22Rv1 (cell line): Measurements from ENCODE around the gene KLF17.
"Not testable (repeated sequence)": the region's sequence is repeated elsewhere in the genome, so short reads cannot be mapped to it uniquely, and the experiment has no call there.

Experiments used
- H3K27ac ChIP-seq: fragments of 450-650 bp; 2 replicates; pipeline ENCODE4 v1.5.1; 2017
- ZFX ChIP-seq: fragments of 450-650 bp; IDR thresholded peaks from 2 replicates; pipeline ENCODE4 v1.6.1; 2017; ENCODE audit warnings: antibody characterized with exemption, borderline replicate concordance
- TF ChIP-seq, protein P1 (sequence below): fragments of 450-650 bp; IDR thresholded peaks from 2 replicates; pipeline ENCODE4 v1.5.1; 2017; ENCODE audit warnings: mild to moderate bottlenecking

Gene KLF17

DNA sequence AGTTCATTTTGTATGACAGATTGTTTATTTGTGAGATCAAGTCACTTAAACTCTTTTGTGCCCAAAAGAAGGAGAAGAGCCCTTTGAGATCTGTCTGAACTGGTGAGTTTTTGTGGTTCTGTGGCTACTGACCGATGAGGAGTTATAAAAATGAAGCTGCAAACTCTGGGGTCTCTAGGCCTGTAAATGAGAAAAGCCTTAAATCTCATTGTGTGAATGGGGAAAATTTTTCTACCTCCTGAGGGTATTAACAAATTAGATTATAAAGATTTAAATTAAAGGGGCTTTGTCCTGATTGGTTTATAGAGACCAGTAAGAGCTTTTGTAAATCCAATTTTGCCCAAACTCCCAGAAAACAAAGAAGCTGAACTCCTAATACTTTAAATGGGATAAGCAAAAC is 9.7 kb upstream of the KLF17 start:
- TF ChIP-seq ZFX: no peak
- TF ChIP-seq, protein P1, sequence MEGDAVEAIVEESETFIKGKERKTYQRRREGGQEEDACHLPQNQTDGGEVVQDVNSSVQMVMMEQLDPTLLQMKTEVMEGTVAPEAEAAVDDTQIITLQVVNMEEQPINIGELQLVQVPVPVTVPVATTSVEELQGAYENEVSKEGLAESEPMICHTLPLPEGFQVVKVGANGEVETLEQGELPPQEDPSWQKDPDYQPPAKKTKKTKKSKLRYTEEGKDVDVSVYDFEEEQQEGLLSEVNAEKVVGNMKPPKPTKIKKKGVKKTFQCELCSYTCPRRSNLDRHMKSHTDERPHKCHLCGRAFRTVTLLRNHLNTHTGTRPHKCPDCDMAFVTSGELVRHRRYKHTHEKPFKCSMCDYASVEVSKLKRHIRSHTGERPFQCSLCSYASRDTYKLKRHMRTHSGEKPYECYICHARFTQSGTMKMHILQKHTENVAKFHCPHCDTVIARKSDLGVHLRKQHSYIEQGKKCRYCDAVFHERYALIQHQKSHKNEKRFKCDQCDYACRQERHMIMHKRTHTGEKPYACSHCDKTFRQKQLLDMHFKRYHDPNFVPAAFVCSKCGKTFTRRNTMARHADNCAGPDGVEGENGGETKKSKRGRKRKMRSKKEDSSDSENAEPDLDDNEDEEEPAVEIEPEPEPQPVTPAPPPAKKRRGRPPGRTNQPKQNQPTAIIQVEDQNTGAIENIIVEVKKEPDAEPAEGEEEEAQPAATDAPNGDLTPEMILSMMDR: no peak
- no peak overlapping the region for H3K27ac ChIP-seq

DNA sequence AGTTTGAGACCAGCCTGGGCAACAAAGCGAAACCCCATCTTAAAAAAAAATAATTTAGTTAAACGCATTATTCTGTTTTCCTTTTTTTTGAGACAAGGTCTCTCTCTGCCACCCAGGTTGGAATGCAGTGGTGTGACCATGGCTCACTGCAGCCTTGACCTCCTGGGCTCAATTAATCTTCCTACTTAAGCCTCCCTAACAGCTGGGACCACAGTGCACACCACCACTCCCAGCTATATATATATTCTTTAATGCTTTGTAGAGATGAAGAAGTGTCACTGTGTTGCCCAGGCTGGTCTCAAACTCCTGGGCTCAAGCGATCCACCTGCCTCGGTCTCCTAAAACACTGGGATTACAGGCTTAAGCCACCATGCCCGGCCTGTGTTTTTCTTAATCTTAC is 7.7 kb upstream of the KLF17 start:
- TF ChIP-seq ZFX: no peak
- TF ChIP-seq, protein P1: no peak

DNA sequence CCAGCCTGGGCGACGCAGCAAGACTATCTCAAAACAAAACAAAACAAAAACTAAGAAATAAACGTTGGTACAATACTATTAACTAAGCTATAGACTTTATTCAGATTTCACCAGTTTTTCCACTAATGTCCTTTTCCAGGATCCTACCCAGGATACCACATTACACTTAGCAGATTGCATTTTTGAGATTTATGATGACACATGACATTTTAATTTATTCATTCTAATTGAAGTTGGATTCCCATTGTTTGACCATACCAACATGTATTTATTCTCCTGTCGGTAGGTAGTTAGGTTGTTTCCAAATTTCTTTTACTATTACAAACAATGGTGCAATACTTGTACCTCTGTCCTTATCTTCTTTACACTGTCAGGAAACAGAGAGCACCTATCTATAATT is 6.8 kb upstream of the KLF17 start:
- no peak overlapping the region for H3K27ac ChIP-seq
- TF ChIP-seq ZFX: no peak
- TF ChIP-seq, protein P1: no peak

More for the DNA sequence above, 7.7 kb upstream of the KLF17 start:
- no peak overlapping the region for H3K27ac ChIP-seq

DNA sequence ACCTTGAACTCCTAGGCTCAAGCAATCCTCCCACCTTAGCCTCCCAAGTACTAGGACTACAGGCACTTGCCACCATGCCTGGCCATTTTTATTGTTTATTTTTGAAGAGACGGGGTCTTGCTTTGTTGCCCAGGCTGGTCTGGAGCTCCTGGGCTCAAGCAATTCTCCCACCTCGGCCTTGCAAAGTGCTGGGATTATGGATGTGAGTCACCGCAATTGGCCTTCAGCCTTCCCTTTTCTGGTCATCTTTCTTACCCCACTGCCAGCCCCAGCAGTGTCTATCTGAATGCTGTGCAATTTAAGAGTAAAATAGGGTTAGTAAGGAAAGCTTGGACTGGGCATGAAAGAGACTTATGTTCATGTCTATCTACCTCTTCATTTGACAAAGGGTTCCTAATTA is 6.1 kb upstream of the KLF17 start:
- H3K27ac ChIP-seq: no peak overlapping the region
- TF ChIP-seq, protein P1: no peak
- TF ChIP-seq ZFX: no peak

DNA sequence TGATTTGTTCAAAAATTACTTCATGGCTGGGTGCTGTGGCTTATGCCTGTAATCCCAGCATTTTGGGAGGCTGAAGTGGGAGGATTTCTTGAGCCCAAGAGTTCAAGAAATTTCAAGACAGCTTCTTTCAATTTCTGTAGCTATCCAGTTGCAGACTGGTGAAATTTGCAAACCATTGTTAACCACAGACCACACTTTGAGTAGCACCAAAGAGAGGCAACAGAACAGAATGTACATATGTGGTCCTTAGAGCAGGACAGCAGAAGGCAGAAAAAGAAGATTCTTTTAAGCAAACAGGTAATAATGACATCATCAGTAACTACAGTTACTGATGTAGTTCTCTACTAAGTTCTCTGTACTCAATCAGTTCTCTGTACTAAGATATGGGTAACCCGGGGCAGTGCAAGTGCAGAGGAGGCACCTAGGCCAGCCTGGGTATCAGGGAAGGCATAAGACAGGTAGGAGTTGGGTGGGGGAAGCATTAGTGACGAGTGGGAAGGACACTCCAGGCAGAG is 5.5 kb upstream of the KLF17 start:
- H3K27ac ChIP-seq: no peak overlapping the region
- TF ChIP-seq, protein P1: no peak
- TF ChIP-seq ZFX: no peak

DNA sequence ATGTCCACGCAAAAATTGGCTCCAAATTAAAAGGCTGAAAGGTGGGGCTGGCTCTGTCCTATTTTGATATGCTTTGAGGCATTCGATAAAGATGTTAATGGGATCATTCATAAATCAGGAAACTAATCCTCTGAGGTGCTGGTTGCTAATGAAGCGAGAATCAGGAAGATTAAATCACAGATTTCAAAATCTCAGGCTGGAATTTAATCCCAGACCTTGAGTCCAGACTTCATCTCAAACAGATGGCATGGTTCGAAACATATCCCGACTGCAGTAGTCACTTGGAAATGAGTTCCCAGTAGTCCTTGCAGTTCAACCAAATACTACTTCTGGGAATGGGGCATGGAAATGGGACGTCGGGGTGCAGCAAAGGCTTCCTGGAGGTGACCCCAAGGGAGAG is 4.5 kb upstream of the KLF17 start:
- no peak overlapping the region for H3K27ac ChIP-seq
- no peak for TF ChIP-seq ZFX
- TF ChIP-seq, protein P1: no peak

DNA sequence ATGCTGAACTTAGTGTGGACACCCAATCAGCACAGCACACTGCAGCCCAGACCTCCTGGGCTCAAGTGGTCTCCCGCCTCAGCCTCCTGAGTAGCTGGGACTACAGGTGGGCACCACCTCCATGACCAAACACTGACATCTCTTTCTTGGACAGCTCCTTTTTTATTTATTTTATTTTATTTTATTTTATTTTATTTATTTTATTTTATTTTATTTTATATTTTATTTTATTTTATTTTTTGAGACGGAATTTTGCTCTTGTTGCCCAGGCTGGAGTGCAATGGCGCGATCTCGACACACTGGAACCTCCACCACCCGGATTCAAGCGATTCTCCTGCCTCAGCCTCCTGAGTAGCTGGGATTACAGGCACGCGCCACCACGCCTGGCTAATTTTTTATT is 1.3 kb upstream of the KLF17 start:
- not testable (repeated sequence) for H3K27ac ChIP-seq

DNA sequence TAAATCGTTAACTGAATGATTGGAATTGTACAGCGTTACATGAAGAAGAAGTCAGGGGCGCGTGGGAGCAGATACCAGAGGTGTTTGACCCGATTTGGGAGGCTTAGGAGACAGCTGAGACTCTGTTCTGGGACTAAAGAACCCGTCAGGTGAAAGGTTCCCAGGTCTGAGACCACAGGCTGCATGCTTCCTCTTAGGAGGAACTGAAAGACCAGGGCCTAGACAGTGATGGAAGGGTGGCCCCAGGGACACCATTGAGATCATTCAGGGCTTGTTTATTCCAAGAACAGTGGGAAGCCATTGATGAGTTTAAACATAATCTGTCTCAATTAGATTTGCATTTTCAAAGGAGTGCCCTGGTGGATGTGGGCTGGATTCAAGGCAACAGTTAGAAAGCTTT is 904 bp downstream of the KLF17 start:
- no peak overlapping the region for H3K27ac ChIP-seq
- no peak for TF ChIP-seq ZFX
- TF ChIP-seq, protein P1: no peak
